ENCODE results near the gene NIT2.
A peak's percentile ranks its signal among the peaks of the same experiment; 100 is the strongest.

Gene NIT2

GRCh38 chr3:100384733-100385525 lies 50.4 kb downstream of the NIT2 start:
- no peak for DNase-seq (ENCODE audit: low read depth in 1 of 2, low spot score in 1 of 2)
- in situ Hi-C loops (cut with HindIII; ENCODE audit: low pct_unique_long_range_greater_than_20kb, low sequenced_read_pairs), result no loop called here
- no peak for TF ChIP-seq JUND (IDR thresholded peaks at IDR 0.05; ENCODE audit: low read depth)

DNA sequence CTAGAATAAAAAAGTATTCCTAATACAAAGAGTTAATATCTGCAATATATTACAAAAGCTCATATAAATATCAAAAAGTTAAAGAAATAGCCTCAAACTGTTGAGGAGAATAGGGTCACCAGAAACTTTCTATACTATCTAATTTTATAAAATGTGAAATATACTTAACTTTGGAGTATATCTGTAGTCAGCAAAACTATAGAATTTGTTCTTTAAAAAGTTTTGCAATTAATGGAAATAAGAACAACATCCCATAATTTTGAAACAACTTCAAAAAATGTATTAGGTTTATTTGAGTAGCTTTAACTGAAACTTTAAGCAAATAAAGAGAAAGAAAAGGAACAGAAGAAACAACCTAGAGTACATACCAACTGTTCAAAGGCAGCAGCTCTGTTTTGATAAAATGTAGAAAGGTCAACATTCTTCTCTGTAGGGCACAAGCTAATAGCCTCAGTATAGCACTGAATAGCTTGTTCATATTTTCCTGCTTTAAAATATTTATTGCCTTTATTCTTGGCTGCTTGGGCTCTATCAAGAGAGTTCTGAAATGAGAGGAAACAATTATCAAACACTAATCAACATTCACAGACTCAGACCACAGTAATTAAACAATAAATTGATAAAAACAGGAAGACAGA lies 52.0 kb downstream of the NIT2 start:
- in situ Hi-C loops (cut with HindIII; ENCODE audit: low pct_unique_long_range_greater_than_20kb, low sequenced_read_pairs), result no loop called here

GRCh38 chr3:100389025-100389424 lies 54.5 kb downstream of the NIT2 start:
- TF ChIP-seq JUND (IDR thresholded peaks at IDR 0.05; ENCODE audit: low read depth), result no peak
- no peak for DNase-seq (ENCODE audit: low read depth in 1 of 2, low spot score in 1 of 2)
- in situ Hi-C loops (cut with HindIII; ENCODE audit: low pct_unique_long_range_greater_than_20kb, low sequenced_read_pairs), result no loop called here

More for the DNA sequence above, 52.0 kb downstream of the NIT2 start:
- TF ChIP-seq JUND (IDR thresholded peaks at IDR 0.05; ENCODE audit: low read depth), result no peak
- no peak for DNase-seq (ENCODE audit: low read depth in 1 of 2, low spot score in 1 of 2)

DNA sequence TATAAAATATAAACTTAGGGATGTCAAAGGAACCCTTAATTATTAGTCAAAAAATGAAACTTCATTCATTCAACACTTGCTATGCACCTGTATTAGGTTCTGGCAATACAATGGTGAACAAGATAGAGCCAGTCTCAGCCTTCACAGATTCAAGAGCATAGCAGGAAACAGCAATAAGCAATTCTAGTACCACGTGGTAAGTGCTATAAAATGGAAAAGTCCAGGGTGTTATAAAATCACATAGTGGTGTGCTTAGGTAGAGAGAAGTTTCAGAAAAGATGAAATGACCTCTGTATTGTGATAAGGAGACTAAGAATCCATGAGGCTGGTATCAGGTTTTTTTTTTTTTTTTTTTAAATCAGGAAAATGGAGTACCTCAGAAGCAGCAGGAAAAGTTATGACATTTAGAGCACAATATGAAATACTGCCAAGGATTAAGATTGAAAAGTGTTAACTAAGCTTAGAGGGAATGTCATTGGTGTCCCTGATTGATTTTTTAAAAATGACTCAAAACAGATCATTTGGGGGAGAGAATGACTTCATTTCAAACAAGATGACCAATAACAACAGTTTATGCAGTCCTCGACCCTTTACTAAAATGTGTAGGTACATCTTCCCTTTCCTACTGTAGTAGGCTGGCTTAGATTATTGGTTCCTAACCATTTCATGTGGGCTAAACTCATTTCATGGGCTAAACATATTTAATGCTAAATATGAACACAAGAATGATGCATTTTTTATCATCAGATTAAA lies 61.3 kb downstream of the NIT2 start:
- DNase-seq (ENCODE audit: low read depth in 1 of 2, low spot score in 1 of 2), result no peak
- in situ Hi-C loops (cut with HindIII; ENCODE audit: low pct_unique_long_range_greater_than_20kb, low sequenced_read_pairs), result no loop called here

DNA sequence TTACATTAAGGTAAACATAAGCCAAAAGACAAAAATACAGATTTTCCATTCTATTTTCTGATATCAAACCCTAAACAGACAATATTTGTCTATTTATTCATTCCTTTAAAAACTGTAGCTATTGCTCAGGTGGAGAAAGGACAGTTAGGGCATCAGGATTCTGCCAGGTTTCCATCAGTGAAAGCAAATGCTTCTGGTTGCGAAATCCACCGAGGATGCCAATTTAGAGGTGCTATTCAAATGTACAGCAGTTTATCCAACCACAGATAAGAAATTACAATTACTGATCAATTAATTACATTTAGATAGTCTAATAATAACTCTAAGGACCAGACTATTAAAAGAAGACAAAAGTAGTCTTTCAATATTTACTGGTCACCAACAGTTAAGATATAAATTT lies 62.4 kb downstream of the NIT2 start:
- no peak for TF ChIP-seq JUND (IDR thresholded peaks at IDR 0.05; ENCODE audit: low read depth)
- no peak for DNase-seq (ENCODE audit: low read depth in 1 of 2, low spot score in 1 of 2)
- in situ Hi-C loops (cut with HindIII; ENCODE audit: low pct_unique_long_range_greater_than_20kb, low sequenced_read_pairs), result no loop called here

More for the DNA sequence above, 61.3 kb downstream of the NIT2 start:
- TF ChIP-seq JUND (IDR thresholded peaks at IDR 0.05; ENCODE audit: low read depth), result no peak

DNA sequence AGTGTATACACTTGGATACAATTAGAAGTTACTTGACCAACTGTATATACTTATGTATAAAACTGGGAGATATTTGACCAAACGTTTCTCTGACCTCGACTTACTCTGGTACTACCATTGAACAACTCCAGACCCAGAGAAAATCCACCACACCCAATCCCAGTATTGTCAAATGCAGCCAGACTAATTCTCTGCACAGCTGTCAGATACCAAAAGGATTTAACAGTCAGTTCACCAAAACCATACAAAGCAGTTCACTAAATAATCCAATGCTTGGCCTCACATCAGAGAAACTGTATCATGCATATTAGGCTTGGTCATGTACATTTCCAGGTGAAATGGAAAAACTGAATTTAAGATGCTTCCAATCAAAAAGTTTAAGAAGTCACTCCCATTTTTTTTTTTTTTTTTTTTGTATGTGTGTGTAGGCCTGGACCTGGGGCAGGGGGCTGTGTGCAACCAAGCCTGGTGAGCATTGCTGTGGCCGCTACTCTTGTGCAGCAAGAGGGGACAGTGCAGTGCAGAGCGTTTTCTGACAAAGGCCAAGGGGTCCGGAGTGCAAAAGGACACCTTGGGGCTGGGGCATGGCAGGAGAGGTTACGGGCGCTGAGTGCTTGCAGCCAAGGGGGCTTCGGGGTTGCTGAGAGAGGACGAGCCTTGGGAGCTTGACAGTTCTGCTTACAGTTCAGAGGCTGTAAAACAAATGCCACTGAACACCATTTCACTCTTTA lies 64.9 kb downstream of the NIT2 start:
- DNase-seq (ENCODE audit: low read depth in 1 of 2, low spot score in 1 of 2), result no peak

DNA sequence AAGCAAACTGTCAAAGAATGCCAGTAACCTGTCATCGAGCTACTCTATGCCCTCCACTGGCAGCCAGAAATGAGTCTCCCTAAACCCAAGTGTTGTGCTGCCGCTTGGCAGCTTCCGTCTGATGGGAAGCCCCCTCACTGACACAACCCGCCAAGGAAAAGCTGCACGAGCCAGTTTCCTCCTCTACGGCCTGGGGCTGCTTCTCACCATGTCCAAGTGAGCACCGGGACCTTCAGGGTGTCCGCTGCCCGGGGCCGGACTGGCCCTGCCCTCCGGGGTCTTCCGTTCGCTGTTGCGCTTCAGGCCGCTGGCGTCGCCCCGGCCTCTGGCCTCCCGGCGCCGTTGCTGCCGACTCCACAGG lies 65.8 kb downstream of the NIT2 start:
- DNase-seq (ENCODE audit: low read depth in 1 of 2, low spot score in 1 of 2), result peak in 1 of 2 experiments; percentile 7
- in situ Hi-C loops (cut with HindIII; ENCODE audit: low pct_unique_long_range_greater_than_20kb, low sequenced_read_pairs), result no loop called here
- no peak for TF ChIP-seq JUND (IDR thresholded peaks at IDR 0.05; ENCODE audit: low read depth)

More for the DNA sequence above, 64.9 kb downstream of the NIT2 start:
- in situ Hi-C loops (cut with HindIII; ENCODE audit: low pct_unique_long_range_greater_than_20kb, low sequenced_read_pairs), result no loop called here
- TF ChIP-seq JUND (IDR thresholded peaks at IDR 0.05; ENCODE audit: low read depth), result no peak

- peak; percentile 70 to 97 for DNase-seq (ENCODE audit: low read depth in 1 of 2, low spot score in 1 of 2)
- in situ Hi-C loops (cut with HindIII; ENCODE audit: low pct_unique_long_range_greater_than_20kb, low sequenced_read_pairs), result no loop called here
- no peak for TF ChIP-seq JUND (IDR thresholded peaks at IDR 0.05; ENCODE audit: low read depth)
These were observed 66.5 kb downstream of the NIT2 start, which contains the start of the genes LNP1 and TOMM70 for GRCh38 chr3:100400780-100401673. Gene LNP1 (plus strand): TSS chr3:100401539. CDS start chr3:100429730, 28,191 bp downstream. Gene TOMM70 (minus strand): TSS chr3:100401089. CDS start chr3:100400949, 140 bp downstream.

DNA sequence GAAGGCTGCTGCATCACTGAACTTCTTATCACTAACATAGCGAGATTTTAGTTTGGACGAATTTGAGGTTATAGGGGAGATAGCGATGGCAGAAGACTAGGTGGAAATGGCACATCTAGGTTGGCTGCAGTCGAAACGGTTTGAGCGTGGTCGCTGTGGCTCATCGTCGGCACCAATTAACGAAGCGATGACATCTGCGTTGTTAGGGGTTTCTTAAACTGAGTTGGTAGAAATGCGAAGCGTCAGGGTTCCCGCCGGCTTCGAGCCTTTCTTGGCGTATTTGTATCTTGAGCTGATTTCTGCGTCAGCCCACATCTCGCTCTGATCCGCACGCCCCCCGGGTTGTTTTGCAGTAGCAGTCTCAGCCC lies 67.1 kb downstream of the NIT2 start:
- in situ Hi-C loops (cut with HindIII; ENCODE audit: low pct_unique_long_range_greater_than_20kb, low sequenced_read_pairs), result no loop called here
- TF ChIP-seq JUND (IDR thresholded peaks at IDR 0.05; ENCODE audit: low read depth), result no peak
- no peak for DNase-seq (ENCODE audit: low read depth in 1 of 2, low spot score in 1 of 2)

GRCh38 chr3:100402256-100402655 lies 67.7 kb downstream of the NIT2 start:
- no peak for TF ChIP-seq JUND (IDR thresholded peaks at IDR 0.05; ENCODE audit: low read depth)
- in situ Hi-C loops (cut with HindIII; ENCODE audit: low pct_unique_long_range_greater_than_20kb, low sequenced_read_pairs), result no loop called here
- DNase-seq (ENCODE audit: low read depth in 1 of 2, low spot score in 1 of 2), result peak in 1 of 2 experiments; percentile 15

DNA sequence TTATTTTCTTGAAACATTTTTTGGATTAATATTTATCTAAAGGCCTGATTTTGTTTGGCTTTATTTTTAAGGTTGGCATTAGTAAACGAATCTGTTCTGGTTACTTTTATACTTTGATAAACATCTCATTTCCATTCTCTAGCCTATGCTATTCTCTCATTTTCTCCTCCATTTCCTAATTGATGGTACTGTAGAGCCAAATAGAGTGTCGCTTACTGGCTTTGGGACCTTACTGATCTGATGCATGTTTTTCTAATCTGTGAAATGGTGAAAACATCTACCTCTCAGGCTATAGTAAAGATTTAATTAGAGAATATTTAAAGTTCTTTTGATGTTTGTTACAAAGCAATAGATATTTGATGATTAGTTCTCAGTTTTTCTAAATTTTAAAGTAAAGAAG lies 68.3 kb downstream of the NIT2 start:
- in situ Hi-C loops (cut with HindIII; ENCODE audit: low pct_unique_long_range_greater_than_20kb, low sequenced_read_pairs), result no loop called here
- no peak for DNase-seq (ENCODE audit: low read depth in 1 of 2, low spot score in 1 of 2)
- TF ChIP-seq JUND (IDR thresholded peaks at IDR 0.05; ENCODE audit: low read depth), result no peak
